Lower leg skin (tissue), 4 donors: Measurements from ENCODE around the gene GPR4. TPM values are rescaled to one million over a fixed set of nuclear protein-coding genes. Genes with fewer than 3 reads are reported as not detected.

Experiments
- DNase-seq, 2 donors: peaks; one replicate each; pipeline ENCODE4 v3.0.0-alpha.2; 2019; ENCODE audit warnings: low spot score in 2 of 2
- H3K4me3 ChIP-seq: fragments of 200-600 bp; sonication (generic); 2 replicates; pipeline ENCODE4 v1.5.1; 2017; ENCODE audit warnings: mild to moderate bottlenecking, low read depth; ENCODE audit not compliant: poor library complexity, severe bottlenecking
- POLR2A ChIP-seq, 2 donors: fragments of 450-650 bp; IDR thresholded peaks; one replicate each; pipeline ENCODE4 v1.6.1; 2016 to 2017; ENCODE audit warnings: antibody characterized with exemption in 2 of 2, mild to moderate bottlenecking in 1 of 2, moderate library complexity in 1 of 2
- WGBS, 2 donors: methylation state at CpG; one replicate each; pipeline ENCODE4 v1.1.5; 2018; 5-methylcytosine and 5-hydroxymethylcytosine counted together
- intact Hi-C: fragments of 100-400 bp; cut with DNase I; formaldehyde crosslinking; loops from one replicate; pipeline ENCODE4 v1.15.0; 2023; ENCODE audit warnings: low total_unique reads
- total RNA-seq, 4 donors: library from RNA; depleted of rRNA; stranded (reverse); fragments of >200 nt; gene quantifications; one replicate each; pipeline ENCODE4 v1.1.0, GENCODE V29; 2016
- TF ChIP-seq, protein P1 (sequence below), 3 donors: fragments of 450-650 bp; IDR thresholded peaks; one replicate each; pipeline ENCODE4 v1.5.1; 2016; ENCODE audit warnings: antibody characterized with exemption in 3 of 3, mild to moderate bottlenecking in 3 of 3, moderate library complexity in 2 of 3

Gene GPR4
- total RNA-seq, 4 donors from 2014 or later, result 0.34 to 1.0 (median 0.70) TPM

DNA sequence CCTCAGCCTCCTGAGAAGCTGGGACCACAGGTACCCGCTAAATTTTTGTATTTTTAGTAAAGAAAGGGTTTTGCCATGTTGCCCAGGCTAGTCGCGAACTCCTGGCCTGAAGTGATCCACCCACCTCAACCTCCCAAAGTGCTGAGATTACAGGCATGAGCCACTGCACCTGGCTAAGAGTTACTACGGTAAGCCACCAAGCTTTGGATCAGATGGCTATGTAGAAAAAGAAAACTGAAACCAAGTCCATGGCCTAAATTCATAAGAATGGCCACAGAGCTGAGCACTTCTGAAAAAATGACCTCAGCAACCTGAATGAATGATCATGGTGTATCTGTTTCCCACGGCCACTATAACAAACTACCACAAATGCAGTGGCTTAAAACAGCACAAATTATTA, 26.8 kb downstream of the GPR4 start:
- intact Hi-C loops, result no loop called here
- H3K4me3 ChIP-seq, result no peak overlapping the region
- DNase-seq, result no peak
- TF ChIP-seq POLR2A (IDR thresholded peaks at IDR 0.05), result no peak
- TF ChIP-seq, protein P1, sequence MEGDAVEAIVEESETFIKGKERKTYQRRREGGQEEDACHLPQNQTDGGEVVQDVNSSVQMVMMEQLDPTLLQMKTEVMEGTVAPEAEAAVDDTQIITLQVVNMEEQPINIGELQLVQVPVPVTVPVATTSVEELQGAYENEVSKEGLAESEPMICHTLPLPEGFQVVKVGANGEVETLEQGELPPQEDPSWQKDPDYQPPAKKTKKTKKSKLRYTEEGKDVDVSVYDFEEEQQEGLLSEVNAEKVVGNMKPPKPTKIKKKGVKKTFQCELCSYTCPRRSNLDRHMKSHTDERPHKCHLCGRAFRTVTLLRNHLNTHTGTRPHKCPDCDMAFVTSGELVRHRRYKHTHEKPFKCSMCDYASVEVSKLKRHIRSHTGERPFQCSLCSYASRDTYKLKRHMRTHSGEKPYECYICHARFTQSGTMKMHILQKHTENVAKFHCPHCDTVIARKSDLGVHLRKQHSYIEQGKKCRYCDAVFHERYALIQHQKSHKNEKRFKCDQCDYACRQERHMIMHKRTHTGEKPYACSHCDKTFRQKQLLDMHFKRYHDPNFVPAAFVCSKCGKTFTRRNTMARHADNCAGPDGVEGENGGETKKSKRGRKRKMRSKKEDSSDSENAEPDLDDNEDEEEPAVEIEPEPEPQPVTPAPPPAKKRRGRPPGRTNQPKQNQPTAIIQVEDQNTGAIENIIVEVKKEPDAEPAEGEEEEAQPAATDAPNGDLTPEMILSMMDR (IDR thresholded peaks at IDR 0.05), result no peak
- 88 to 93% methylated on average over 5 of the region's 5 CpGs for WGBS, 2 donors

DNA sequence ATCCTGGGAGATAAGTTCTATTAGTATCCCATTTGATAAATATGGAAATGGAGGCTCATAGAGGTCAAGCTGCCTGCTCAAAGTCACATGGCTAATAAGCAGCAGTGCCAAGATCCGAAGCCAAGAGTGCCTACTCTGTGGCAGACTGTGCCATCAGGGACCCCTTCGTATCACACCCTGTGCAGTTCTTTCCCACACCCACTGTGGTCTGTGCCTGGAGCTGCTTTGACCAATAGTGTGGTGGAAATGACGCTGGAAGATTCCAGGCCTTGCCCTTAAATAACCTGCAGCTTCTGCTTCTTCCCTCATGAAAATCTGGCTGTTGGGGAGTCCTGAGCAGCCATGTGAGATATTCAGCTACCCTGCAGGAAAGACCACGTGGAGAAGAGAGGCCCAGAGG, 27.5 kb downstream of the GPR4 start:
- intact Hi-C loops, result no loop called here
- 58 to 59% methylated on average over 4 of the region's 4 CpGs for WGBS, 2 donors
- TF ChIP-seq, protein P1 (IDR thresholded peaks at IDR 0.05), result no peak
- TF ChIP-seq POLR2A (IDR thresholded peaks at IDR 0.05), result no peak
- no peak for DNase-seq
- H3K4me3 ChIP-seq, result no peak overlapping the region

DNA sequence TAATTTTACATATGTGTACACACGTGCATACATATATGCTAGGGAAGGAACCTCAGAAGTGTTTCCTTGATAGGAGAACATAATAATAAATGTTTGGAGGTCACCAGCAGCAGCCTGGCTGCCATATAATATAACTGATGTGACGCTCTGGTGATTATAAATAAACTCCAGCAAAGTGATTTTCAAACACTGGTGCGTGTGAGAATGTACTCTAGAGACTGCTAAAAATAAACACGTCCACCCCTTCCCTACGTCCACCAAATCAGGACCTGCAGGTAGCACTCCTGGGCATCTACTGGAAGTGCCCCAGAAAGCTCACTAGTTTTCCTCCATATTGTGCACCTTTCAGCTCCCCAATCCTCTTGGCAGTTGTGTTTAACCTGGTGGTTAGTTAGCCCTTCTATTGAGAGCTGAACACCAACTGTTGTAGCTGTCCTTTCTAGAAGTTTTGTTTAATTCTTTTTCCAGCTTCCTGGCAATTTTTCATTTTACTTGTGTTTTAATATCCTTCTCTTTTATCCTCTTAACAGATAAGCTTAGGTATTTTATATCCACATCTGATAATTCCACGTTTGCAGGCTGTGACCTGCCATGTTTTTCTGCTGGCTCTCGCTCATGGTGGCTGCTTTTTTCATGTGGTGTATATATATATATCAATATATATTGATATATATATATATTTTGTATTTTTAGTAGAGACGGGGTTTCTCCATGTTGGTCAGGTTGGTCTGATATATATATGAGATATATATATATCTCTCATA, 30.4 kb downstream of the GPR4 start:
- WGBS, 2 donors, result 90 to 92% methylated on average over 8 of the region's 8 CpGs
- TF ChIP-seq POLR2A (IDR thresholded peaks at IDR 0.05), result no peak
- TF ChIP-seq, protein P1 (IDR thresholded peaks at IDR 0.05), result no peak
- no peak overlapping the region for H3K4me3 ChIP-seq
- DNase-seq, result no peak
- intact Hi-C loops, result no loop called here

DNA sequence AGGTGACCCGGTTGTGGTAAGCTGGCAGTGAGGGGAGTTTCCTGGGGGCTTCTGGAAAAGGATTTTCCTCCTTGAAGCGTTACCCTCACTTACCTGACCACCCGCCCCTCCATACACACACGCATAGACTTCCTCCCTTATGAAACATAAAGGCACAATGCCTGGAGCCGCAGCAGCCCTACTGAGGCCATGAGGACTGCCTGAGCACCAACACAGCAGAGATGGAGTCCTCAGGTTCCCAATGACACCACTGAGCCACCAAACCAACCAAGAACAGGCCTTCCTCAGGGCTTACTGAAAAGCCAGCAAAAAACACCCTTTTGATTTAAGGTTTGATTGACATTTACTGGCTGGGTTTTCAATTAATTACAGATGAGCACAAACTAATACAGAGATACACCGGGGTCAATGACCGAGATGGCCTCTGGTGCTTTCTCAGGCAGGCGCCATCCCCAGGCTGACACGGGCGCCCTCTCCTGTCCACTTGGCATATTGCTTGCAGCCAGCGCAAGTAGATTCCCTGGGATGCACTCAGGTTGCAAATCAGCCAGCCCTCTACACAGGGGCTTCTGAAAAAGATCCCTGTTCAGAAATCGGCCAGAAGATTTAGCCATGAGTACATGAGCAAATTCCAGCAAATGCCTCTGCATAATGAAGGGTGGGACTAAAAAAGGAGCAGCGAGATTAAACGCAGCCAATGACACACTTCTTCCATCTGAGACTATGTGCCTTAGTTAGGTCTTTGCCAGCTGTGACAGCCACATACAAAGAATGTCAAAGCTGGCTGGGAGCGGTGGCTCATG, 32.2 kb downstream of the GPR4 start:
- WGBS, 2 donors, result 45 to 49% methylated on average over 15 of the region's 15 CpGs
- TF ChIP-seq POLR2A (IDR thresholded peaks at IDR 0.05), result no peak
- TF ChIP-seq, protein P1 (IDR thresholded peaks at IDR 0.05), result no peak
- DNase-seq, result peak in 1 of 2 donors; percentile 89
- H3K4me3 ChIP-seq, result no peak overlapping the region
- intact Hi-C loops, result no loop called here

DNA sequence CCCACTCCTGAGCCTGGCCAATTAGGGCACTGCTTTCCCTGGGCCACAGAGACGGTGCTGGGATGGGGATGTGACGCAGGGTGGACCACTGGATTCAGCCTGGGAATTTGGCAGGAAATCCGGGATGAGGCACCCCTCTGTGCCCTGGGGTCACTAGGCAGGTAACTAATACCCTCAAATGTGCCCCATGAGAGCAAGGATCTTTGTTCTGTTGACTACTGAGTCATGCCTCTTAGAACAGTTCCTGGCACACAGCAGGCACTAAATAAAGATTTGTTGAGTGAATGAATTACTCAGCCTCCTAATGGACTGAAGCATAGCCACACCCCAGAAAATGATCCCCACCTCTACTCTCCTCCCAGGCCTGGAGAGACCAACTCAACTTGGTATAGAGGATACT, 33.3 kb downstream of the GPR4 start:
- TF ChIP-seq, protein P1 (IDR thresholded peaks at IDR 0.05), result no peak
- TF ChIP-seq POLR2A (IDR thresholded peaks at IDR 0.05), result no peak
- intact Hi-C loops, result no loop called here
- no peak overlapping the region for H3K4me3 ChIP-seq
- DNase-seq, result no peak
- 54 to 55% methylated on average over 3 of the region's 3 CpGs for WGBS, 2 donors
